GM06990 (cell line): ENCODE data around the gene TYRO3.
A peak's percentile ranks its signal among the peaks of the same experiment; 100 is the strongest.
"Not testable (repeated sequence)": the region's sequence is repeated elsewhere in the genome, so short reads cannot be mapped to it uniquely, and the experiment has no call there.

Experiments
- DNase-seq: peaks from one replicate; pipeline ENCODE4 v3.0.0-alpha.2; 2011; ENCODE audit not compliant: insufficient read length; ENCODE audit errors: extremely low read depth
- H3K27me3 ChIP-seq: replicated peaks from 2 replicates; pipeline ENCODE4 v1.6.0; 2011; ENCODE audit warnings: low read length; ENCODE audit not compliant: control insufficient read depth, insufficient read depth
- H3K36me3 ChIP-seq: 2 replicates; pipeline ENCODE4 v1.5.1; 2011; ENCODE audit warnings: low read length; ENCODE audit not compliant: control insufficient read depth, insufficient read depth
- H3K4me3 ChIP-seq: replicated peaks from 2 replicates; pipeline ENCODE4 v1.5.1; 2011; ENCODE audit warnings: low read depth, mild to moderate bottlenecking, control low read depth, low read length
- CTCF ChIP-seq: IDR thresholded peaks from 2 replicates; pipeline ENCODE4 v1.5.1; 2011; ENCODE audit warnings: low read length, control low read depth, mild to moderate bottlenecking, inconsistent platforms; ENCODE audit not compliant: insufficient read depth, poor library complexity, severe bottlenecking

TYRO3 gene

GRCh38 chr15:41583795-41584194, 24.8 kb downstream of the TYRO3 start:
- no peak for DNase-seq
- no peaks in the 10 kb centered on the region for H3K36me3 ChIP-seq
- H3K27me3 ChIP-seq: no peaks in the 10 kb centered on the region; the same call in 1 of the 2 replicates
- TF ChIP-seq CTCF: no peak
- H3K4me3 ChIP-seq: no peak overlapping the region

GRCh38 chr15:41584636-41585126, 25.7 kb downstream of the TYRO3 start:
- no peak for DNase-seq
- no peaks in the 10 kb centered on the region; the same call in 1 of the 2 replicates for H3K27me3 ChIP-seq
- no peak for TF ChIP-seq CTCF
- no peak overlapping the region for H3K4me3 ChIP-seq
- H3K36me3 ChIP-seq: no peaks in the 10 kb centered on the region

- H3K27me3 ChIP-seq: no peaks in the 10 kb centered on the region; the same call in 1 of the 2 replicates
- DNase-seq: no peak
- TF ChIP-seq CTCF: no peak
- peak overlapping the region; percentile 32 for H3K4me3 ChIP-seq
- H3K36me3 ChIP-seq: no peaks in the 10 kb centered on the region
These were observed 26.4 kb downstream of the TYRO3 start for GRCh38 chr15:41585127-41586047.

- H3K27me3 ChIP-seq, H3K4me3 ChIP-seq, H3K36me3 ChIP-seq, DNase-seq: not testable (repeated sequence)
These were observed 27.7 kb downstream of the TYRO3 start for GRCh38 chr15:41586531-41587282.

- H3K4me3 ChIP-seq, DNase-seq, H3K27me3 ChIP-seq, H3K36me3 ChIP-seq: not testable (repeated sequence)
These were observed 30.0 kb downstream of the TYRO3 start for GRCh38 chr15:41589018-41589417.

- H3K36me3 ChIP-seq, H3K4me3 ChIP-seq, DNase-seq, H3K27me3 ChIP-seq: not testable (repeated sequence)
These were observed 30.6 kb downstream of the TYRO3 start for GRCh38 chr15:41589571-41589970.

GRCh38 chr15:41591217-41591616, 32.2 kb downstream of the TYRO3 start:
- H3K27me3 ChIP-seq, H3K36me3 ChIP-seq, DNase-seq, H3K4me3 ChIP-seq: not testable (repeated sequence)

- not testable (repeated sequence) for H3K27me3 ChIP-seq, H3K4me3 ChIP-seq, H3K36me3 ChIP-seq, DNase-seq
These were observed 33.7 kb downstream of the TYRO3 start for GRCh38 chr15:41592718-41593117.
